ENCODE measurements around the gene ADGRD1.

- TF ChIP-seq CTCF (IDR thresholded peaks at IDR 0.05; ENCODE audit: low read depth, low read length) (no peak), POLR2A (IDR thresholded peaks at IDR 0.05; ENCODE audit: extremely low read depth, insufficient read length) (no peak), MAX (IDR thresholded peaks at IDR 0.05; ENCODE audit: low read depth, low read length) (no peak), MYC (IDR thresholded peaks at IDR 0.05; ENCODE audit: low read depth, low read length) (no peak)
Observed at GRCh38 chr12:131025234-131025633, 71.5 kb downstream of the ADGRD1 start.

Data from NB4 (cell line).